ENCODE results near the gene OPA3. TPM values are rescaled to one million over a fixed set of nuclear protein-coding genes. Genes with fewer than 3 reads are reported as not detected.
A peak's percentile ranks its signal among the peaks of the same experiment; 100 is the strongest.
"Not testable (repeated sequence)": the region's sequence is repeated elsewhere in the genome, so short reads cannot be mapped to it uniquely, and the experiment has no call there.

The OPA3 gene
- total RNA-seq, 4 donors from 2014 or later: 5.0 to 26.6 (median 13.6) TPM

DNA sequence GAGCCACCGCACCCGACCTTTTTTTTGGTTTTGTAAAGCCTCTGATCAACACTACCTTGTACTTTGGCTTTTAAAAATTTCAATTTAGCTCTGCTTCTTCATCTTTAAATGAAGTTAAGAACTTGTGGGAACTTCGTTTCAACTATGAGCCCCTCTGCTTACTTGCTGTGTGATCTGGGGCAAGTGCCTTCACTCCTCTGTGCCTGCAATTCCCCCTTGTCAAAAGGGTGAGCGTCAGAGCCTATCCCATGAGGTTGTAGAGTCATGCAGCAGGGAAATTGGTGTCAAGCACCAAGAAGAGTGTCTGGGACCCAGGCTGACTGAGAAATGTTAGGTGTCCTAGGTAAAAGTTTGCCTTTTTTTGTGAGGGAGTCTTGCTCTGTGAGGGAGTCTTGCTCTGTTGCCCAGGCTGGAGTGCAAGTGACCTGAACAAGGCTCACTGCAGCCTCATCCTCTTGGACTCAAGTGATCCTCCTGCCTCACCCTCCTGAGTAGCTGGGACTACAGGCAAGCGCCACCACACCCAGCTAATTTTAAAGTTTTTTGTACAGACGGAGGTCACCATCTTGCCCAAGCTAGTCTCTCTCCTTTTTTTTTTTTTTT, 71.6 kb downstream of the OPA3 start:
- no peak for DNase-seq
- Histone ChIP-seq H3K4me1 (peaks cover 0 to 84% (median 34%) of the 10 kb centered on the region in 4 donors), H3K27ac (peak overlapping the region; percentile 82 to 90 (median 85)), H3K9me3 (no peaks in the 10 kb centered on the region), H3K27me3 (no peaks in the 10 kb centered on the region), H3K36me3 (peaks cover 0 to 6% (median 0%) of the 10 kb centered on the region in 3 donors), H3K4me3 (no peak overlapping the region)
- TF ChIP-seq POLR2A (IDR thresholded peaks at IDR 0.05): no peak
- TF ChIP-seq, protein P1, sequence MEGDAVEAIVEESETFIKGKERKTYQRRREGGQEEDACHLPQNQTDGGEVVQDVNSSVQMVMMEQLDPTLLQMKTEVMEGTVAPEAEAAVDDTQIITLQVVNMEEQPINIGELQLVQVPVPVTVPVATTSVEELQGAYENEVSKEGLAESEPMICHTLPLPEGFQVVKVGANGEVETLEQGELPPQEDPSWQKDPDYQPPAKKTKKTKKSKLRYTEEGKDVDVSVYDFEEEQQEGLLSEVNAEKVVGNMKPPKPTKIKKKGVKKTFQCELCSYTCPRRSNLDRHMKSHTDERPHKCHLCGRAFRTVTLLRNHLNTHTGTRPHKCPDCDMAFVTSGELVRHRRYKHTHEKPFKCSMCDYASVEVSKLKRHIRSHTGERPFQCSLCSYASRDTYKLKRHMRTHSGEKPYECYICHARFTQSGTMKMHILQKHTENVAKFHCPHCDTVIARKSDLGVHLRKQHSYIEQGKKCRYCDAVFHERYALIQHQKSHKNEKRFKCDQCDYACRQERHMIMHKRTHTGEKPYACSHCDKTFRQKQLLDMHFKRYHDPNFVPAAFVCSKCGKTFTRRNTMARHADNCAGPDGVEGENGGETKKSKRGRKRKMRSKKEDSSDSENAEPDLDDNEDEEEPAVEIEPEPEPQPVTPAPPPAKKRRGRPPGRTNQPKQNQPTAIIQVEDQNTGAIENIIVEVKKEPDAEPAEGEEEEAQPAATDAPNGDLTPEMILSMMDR (IDR thresholded peaks at IDR 0.05): no peak

DNA sequence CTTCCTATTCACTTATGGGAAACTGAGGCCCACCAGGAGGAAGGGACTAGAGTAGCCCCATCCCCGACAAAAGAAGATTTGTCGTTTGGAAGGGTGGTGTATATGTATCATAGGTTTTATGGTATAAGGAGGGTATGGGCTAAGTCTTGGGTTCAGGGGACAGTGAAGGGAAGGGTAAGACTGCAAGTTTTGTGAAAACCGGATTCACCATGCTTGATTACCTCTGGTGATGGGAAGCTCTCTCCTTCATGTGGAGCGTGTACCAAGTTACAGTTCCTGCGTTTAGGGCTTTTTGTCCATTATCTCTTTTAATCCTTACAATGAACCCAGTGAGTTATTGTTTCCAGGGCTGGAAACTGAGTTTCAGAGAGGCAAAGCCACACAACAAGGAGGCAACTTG, 73.5 kb downstream of the OPA3 start:
- no peak overlapping the region for H3K27ac ChIP-seq
- no peak for DNase-seq
- peaks cover 0 to 71% (median 34%) of the 10 kb centered on the region in 4 donors for H3K4me1 ChIP-seq
- TF ChIP-seq POLR2A (IDR thresholded peaks at IDR 0.05): no peak
- TF ChIP-seq, protein P1 (IDR thresholded peaks at IDR 0.05): no peak
- H3K27me3 ChIP-seq: no peaks in the 10 kb centered on the region
- no peak overlapping the region for H3K4me3 ChIP-seq
- H3K9me3 ChIP-seq: no peaks in the 10 kb centered on the region
- H3K36me3 ChIP-seq: no peaks in the 10 kb centered on the region

DNA sequence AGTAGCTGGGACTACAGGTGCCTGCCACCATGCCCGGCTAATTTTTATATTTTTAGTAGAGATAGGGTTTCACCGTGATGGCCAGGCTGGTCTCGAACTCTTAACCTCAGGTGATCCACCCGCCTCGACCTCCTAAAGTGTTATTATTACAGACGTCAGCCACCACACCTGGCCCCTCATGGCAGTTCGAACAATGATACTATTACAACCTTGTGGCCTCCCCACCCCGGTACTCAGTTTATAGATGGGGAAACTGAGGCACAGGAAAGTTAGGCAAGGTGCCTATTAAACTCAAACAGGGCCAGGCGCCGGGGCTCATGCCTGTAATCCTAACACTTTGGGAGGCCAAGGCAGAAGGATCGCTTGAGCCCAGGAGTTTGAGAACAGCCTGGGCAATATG, 74.2 kb downstream of the OPA3 start:
- peak overlapping the region in 3 of 4 donors; percentile 5 to 98 (median 93) for H3K27ac ChIP-seq
- peaks cover 0 to 70% (median 28%) of the 10 kb centered on the region in 4 donors for H3K4me1 ChIP-seq
- H3K4me3 ChIP-seq: not testable (repeated sequence)

DNA sequence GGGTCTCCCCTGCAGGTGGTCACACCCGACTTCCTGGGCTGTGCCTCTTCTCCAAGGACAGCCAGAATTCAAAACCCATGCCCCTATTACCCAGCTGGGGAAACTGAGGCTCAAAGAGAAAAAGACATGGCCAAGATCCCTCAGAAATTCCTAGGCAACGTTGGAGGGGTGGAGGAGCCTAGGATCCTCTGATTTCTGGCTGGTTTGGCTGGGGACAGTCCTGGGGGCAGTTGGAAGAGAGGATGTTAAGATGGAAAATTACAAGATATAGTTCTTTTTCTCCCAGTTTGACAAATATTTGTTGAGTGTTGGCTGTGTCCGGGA, 74.9 kb downstream of the OPA3 start:
- no peak for DNase-seq
- H3K27ac ChIP-seq: peak overlapping the region; percentile 93 to 98 (median 98)
- H3K36me3 ChIP-seq: no peaks in the 10 kb centered on the region
- no peaks in the 10 kb centered on the region for H3K27me3 ChIP-seq
- H3K4me3 ChIP-seq: peak overlapping the region; percentile 84 to 100 (median 100)
- TF ChIP-seq, protein P1 (IDR thresholded peaks at IDR 0.05): no peak
- no peak for TF ChIP-seq POLR2A (IDR thresholded peaks at IDR 0.05)
- peaks cover 0 to 63% (median 22%) of the 10 kb centered on the region in 4 donors for H3K4me1 ChIP-seq
- H3K9me3 ChIP-seq: no peaks in the 10 kb centered on the region

More for the DNA sequence above, 74.2 kb downstream of the OPA3 start:
- H3K36me3 ChIP-seq, H3K9me3 ChIP-seq, DNase-seq, H3K27me3 ChIP-seq: not testable (repeated sequence)

DNA sequence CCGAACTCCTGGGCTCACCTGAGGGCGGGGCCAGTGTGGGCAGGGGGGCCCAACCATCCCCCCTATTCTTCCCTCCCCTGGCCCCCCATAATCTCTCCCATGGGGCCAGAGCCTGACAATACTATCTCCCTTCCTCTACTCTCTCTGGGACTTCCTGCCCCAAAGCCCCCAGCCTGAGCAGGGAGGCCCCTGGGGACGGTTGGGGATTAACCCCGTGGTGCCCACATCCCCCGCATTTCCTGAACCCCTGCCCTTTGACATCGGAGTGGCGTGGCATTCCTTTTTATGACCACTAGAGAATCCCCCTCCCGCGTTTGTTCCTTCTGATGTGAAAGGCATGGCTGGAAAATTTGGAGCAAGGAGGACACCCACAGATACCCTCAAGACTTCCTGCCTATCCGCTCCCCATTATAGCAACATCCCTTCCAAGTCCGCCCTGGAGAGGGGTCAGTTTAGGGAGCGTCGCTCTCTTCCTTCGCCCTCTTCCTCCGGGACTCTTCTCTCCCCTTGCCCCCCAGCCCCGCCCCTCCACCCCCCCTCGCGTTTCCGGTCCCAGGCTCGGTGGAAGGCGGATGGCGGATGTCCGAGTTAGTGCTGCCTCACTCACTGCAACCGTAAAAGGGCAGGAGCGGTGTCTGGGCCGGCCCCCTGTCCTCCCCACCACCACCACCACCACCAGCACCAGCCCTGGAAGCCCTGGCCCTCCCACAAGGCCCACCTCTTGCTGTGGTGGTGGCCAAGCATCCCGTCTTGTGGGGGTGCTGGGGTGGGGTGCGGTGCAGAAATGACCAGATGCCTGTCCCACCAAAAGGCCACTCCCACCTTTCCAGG, 75.5 kb downstream of the OPA3 start:
- DNase-seq: peak; percentile 80 to 88 (median 80)
- TF ChIP-seq, protein P1 (IDR thresholded peaks at IDR 0.05): peak in 3 of 6 experiments; percentile 4 to 46 (median 20)
- TF ChIP-seq POLR2A (IDR thresholded peaks at IDR 0.05): peak in 1 of 2 donors; percentile 36
- no peaks in the 10 kb centered on the region for H3K36me3 ChIP-seq
- H3K4me3 ChIP-seq: peak overlapping the region; percentile 84 to 100 (median 100)
- H3K4me1 ChIP-seq: peaks cover 0 to 57% (median 17%) of the 10 kb centered on the region in 4 donors
- peak overlapping the region; percentile 93 to 98 (median 98) for H3K27ac ChIP-seq
- no peaks in the 10 kb centered on the region for H3K9me3 ChIP-seq
- no peaks in the 10 kb centered on the region for H3K27me3 ChIP-seq

DNA sequence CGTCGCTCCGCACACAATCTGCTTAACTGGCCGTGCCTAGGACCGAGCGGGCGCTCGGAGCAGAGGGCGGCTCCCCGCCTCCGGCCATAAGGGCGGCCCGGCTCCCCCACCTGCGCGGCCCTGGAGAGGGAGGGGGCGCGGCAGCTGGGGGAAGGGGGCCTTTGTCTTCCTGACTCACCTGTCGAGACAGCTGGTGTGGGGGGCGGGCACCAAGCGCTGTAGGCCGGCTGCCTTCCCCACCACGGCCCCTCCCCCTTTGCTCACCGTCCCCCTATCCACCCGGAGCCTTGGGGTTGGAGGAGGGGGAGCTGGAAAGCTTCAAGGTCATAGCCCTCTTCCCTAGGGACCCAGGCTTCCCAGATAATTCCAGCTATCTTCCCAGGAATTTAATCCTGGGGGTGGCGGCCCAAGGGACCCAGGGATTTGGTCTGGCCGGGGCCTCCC, 76.2 kb downstream of the OPA3 start:
- peak overlapping the region; percentile 93 to 98 (median 98) for H3K27ac ChIP-seq
- peak overlapping the region; percentile 84 to 100 (median 100) for H3K4me3 ChIP-seq
- peak; percentile 73 to 82 (median 81) for DNase-seq
- TF ChIP-seq POLR2A (IDR thresholded peaks at IDR 0.05): peak in 1 of 2 donors; percentile 36
- TF ChIP-seq, protein P1 (IDR thresholded peaks at IDR 0.05): no peak
- H3K36me3 ChIP-seq: no peaks in the 10 kb centered on the region
- peaks cover 0 to 51% (median 10%) of the 10 kb centered on the region in 4 donors for H3K4me1 ChIP-seq
- H3K9me3 ChIP-seq: no peaks in the 10 kb centered on the region
- no peaks in the 10 kb centered on the region for H3K27me3 ChIP-seq
